Parathyroid adenoma (tissue), 2 donors: ENCODE measurements around the gene KRT15.

Experiments used
- H2AFZ ChIP-seq: fragments of 300-600 bp; sonication (generic); one replicate; pipeline ENCODE4 v1.7.0; 2017; ENCODE audit warnings: antibody characterized with exemption, mild to moderate bottlenecking
- H3K27ac ChIP-seq: fragments of 300-600 bp; sonication (generic); one replicate; pipeline ENCODE4 v1.7.0; 2017
- H3K27me3 ChIP-seq: fragments of 300-600 bp; sonication (generic); one replicate; pipeline ENCODE4 v1.7.0; 2017; ENCODE audit warnings: low read length; ENCODE audit not compliant: control insufficient read depth, insufficient read depth
- H3K36me3 ChIP-seq: fragments of 300-600 bp; sonication (generic); one replicate; pipeline ENCODE4 v1.7.0; 2017; ENCODE audit warnings: low read length; ENCODE audit not compliant: control insufficient read depth, insufficient read depth
- H3K4me1 ChIP-seq: fragments of 300-600 bp; sonication (generic); one replicate; pipeline ENCODE4 v1.7.0; 2017; ENCODE audit warnings: control low read depth
- H3K4me2 ChIP-seq: fragments of 300-600 bp; sonication (generic); one replicate; pipeline ENCODE4 v1.7.0; 2017; ENCODE audit warnings: low read length
- H3K4me3 ChIP-seq: fragments of 300-600 bp; sonication (generic); one replicate; pipeline ENCODE4 v1.7.0; 2017; ENCODE audit warnings: low read depth, low read length
- H3K79me2 ChIP-seq: fragments of 300-600 bp; sonication (generic); one replicate; pipeline ENCODE4 v1.7.0; 2017; ENCODE audit warnings: control low read depth
- H3K9ac ChIP-seq: fragments of 300-600 bp; sonication (generic); one replicate; pipeline ENCODE4 v1.7.0; 2017; ENCODE audit warnings: mild to moderate bottlenecking
- H3K9me3 ChIP-seq: fragments of 300-600 bp; sonication (generic); one replicate; pipeline ENCODE4 v1.7.0; 2017; ENCODE audit warnings: low read length; ENCODE audit not compliant: control insufficient read depth
- CTCF ChIP-seq: fragments of 300-600 bp; sonication (generic); IDR thresholded peaks from one replicate; pipeline ENCODE4 v1.7.0; 2017; ENCODE audit warnings: antibody characterized with exemption, mild to moderate bottlenecking
- donor health status: primary hyperparathyroidism.

Gene KRT15

DNA sequence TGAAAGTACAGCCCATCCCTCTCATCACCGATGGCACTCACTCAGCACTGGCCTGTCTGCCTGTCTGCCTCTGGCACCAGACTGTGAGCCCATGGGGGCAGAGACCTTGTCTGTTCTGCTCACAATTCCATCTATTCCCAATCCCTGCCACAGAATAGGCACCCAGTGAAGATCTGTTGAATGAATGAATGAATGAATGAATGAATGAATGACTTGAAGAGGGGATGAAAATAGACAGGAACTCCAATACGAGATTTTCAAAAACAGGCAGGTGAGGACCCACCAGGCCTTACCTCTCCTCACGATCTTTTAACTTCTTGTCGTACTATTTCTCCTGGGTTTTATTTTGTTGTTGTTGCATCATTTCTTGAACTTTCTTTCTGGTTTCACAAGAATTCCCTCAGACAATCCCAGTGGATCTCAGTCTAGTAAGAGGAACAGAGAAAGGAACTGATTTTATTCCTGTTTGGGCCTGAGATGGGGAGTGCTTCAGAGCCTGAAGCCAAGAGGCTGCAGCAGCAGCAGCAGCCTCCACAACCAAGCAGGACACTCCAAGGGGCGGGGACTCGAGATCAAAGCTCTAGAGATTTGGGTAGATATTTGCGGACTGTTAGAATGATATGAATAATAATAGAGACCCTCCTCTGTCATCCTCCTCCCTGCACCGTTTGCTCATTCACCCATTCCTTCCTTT is 35.4 kb upstream of the KRT15 start:
- no peaks in the 10 kb centered on the region for H3K9me3 ChIP-seq
- peaks cover under 1% of the 10 kb centered on the region for H3K4me1 ChIP-seq
- H3K27ac ChIP-seq: no peak overlapping the region
- TF ChIP-seq CTCF: no peak
- no peaks in the 10 kb centered on the region for H3K79me2 ChIP-seq
- H2AFZ ChIP-seq: no peak overlapping the region
- H3K36me3 ChIP-seq: no peaks in the 10 kb centered on the region
- no peaks in the 10 kb centered on the region for H3K27me3 ChIP-seq
- no peak overlapping the region for H3K4me2 ChIP-seq
- no peak overlapping the region for H3K9ac ChIP-seq
- H3K4me3 ChIP-seq: no peak overlapping the region

- Histone ChIP-seq H3K79me2 (no peaks in the 10 kb centered on the region), H3K4me3 (no peak overlapping the region), H2AFZ (no peak overlapping the region), H3K27ac (no peak overlapping the region), H3K4me1 (peaks cover 4% of the 10 kb centered on the region), H3K36me3 (no peaks in the 10 kb centered on the region), H3K27me3 (no peaks in the 10 kb centered on the region), H3K4me2 (no peak overlapping the region), H3K9ac (no peak overlapping the region), H3K9me3 (no peaks in the 10 kb centered on the region)
- no peak for TF ChIP-seq CTCF
These were observed 34.5 kb upstream of the KRT15 start for GRCh38 chr17:41553176-41553575.

- TF ChIP-seq CTCF: no peak
- H3K9me3 ChIP-seq: no peaks in the 10 kb centered on the region
- no peak overlapping the region for H3K4me3 ChIP-seq
- no peak overlapping the region for H2AFZ ChIP-seq
- H3K27ac ChIP-seq: no peak overlapping the region
- H3K4me1 ChIP-seq: peaks cover 4% of the 10 kb centered on the region
- no peak overlapping the region for H3K4me2 ChIP-seq
- no peaks in the 10 kb centered on the region for H3K79me2 ChIP-seq
- no peaks in the 10 kb centered on the region for H3K27me3 ChIP-seq
- no peak overlapping the region for H3K9ac ChIP-seq
- no peaks in the 10 kb centered on the region for H3K36me3 ChIP-seq
These were observed 33.8 kb upstream of the KRT15 start for GRCh38 chr17:41552455-41552854.

- Histone ChIP-seq H3K27ac (no peak overlapping the region), H3K9ac (no peak overlapping the region), H2AFZ (no peak overlapping the region), H3K9me3 (no peaks in the 10 kb centered on the region), H3K4me1 (peaks cover 4% of the 10 kb centered on the region), H3K4me3 (no peak overlapping the region), H3K4me2 (no peak overlapping the region), H3K79me2 (no peaks in the 10 kb centered on the region), H3K27me3 (no peaks in the 10 kb centered on the region), H3K36me3 (no peaks in the 10 kb centered on the region)
- TF ChIP-seq CTCF: no peak
These were observed 32.7 kb upstream of the KRT15 start for GRCh38 chr17:41551365-41551764.

DNA sequence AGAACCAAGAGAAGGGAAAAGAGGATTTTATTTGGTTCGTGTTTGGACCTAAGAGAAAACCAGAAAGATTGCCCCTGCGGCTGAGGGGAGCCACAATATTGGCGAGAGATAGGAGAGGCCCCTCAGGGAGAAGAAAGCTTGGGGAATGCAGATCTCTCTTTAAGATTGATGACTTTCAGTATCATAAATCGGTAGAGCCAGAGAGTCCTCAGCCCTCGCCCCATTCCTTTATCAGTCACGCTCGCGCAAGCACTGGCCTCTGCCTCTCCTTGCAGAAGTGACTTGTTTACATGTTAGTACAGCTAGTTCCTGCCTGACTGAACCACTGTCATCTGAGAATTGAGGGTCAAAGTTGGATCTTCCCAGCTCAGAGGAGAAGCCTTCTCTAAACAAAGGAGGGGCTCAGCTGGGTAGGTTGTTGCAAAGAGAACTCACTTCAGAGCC is 30.9 kb upstream of the KRT15 start:
- Histone ChIP-seq H2AFZ (peak overlapping the region; percentile 75), H3K27me3 (no peaks in the 10 kb centered on the region), H3K9ac (no peak overlapping the region), H3K4me3 (no peak overlapping the region), H3K36me3 (no peaks in the 10 kb centered on the region), H3K79me2 (no peaks in the 10 kb centered on the region), H3K9me3 (no peaks in the 10 kb centered on the region), H3K27ac (no peak overlapping the region), H3K4me1 (peaks cover 4% of the 10 kb centered on the region), H3K4me2 (no peak overlapping the region)
- TF ChIP-seq CTCF: no peak
